Liver (tissue), 9 donors: ENCODE results near the gene FAT4. TPM values are rescaled to one million over a fixed set of nuclear protein-coding genes. Genes with fewer than 3 reads are reported as not detected.

Experiments used
- DNase-seq: peaks from one replicate; pipeline ENCODE4 v3.0.0-alpha.2; 2017; ENCODE audit warnings: low spot score
- H3K27ac ChIP-seq, 2 donors: one replicate each; pipeline ENCODE4 v1.7.0; 2013; ENCODE audit warnings: inconsistent platforms in 2 of 2, low read length in 2 of 2, control low read depth in 1 of 2, low read depth in 1 of 2, mild to moderate bottlenecking in 1 of 2
- H3K27me3 ChIP-seq, 4 donors: one replicate each; pipeline versions ENCODE4 v1.6.1 to v1.7.0; 2013; ENCODE audit warnings: low read length in 3 of 4, inconsistent platforms in 1 of 4, mild to moderate bottlenecking in 1 of 4, moderate library complexity in 1 of 4; ENCODE audit not compliant: control insufficient read depth in 4 of 4, insufficient read depth in 4 of 4
- H3K36me3 ChIP-seq, 4 donors: one replicate each; pipeline versions ENCODE4 v1.6.1 to v1.7.0; 2013; ENCODE audit warnings: low read length in 3 of 4, mild to moderate bottlenecking in 3 of 4, low read depth in 1 of 4, moderate library complexity in 1 of 4; ENCODE audit not compliant: control insufficient read depth in 4 of 4, insufficient read depth in 3 of 4
- H3K4me1 ChIP-seq, 4 donors: one replicate each; pipeline versions ENCODE4 v1.6.1 to v1.7.0; 2013; ENCODE audit warnings: low read length in 3 of 4, mild to moderate bottlenecking in 3 of 4, moderate library complexity in 1 of 4; ENCODE audit not compliant: control insufficient read depth in 4 of 4, insufficient read depth in 4 of 4
- H3K4me3 ChIP-seq, 3 donors: one replicate each; pipeline versions ENCODE4 v1.6.1 to v1.7.0; 2013; ENCODE audit warnings: low read length in 3 of 3, control low read depth in 1 of 3, low read depth in 1 of 3, mild to moderate bottlenecking in 1 of 3
- H3K9ac ChIP-seq, 2 donors: one replicate each; pipeline ENCODE4 v1.7.0; 2013; ENCODE audit warnings: low read length in 2 of 2, mild to moderate bottlenecking in 2 of 2, moderate library complexity in 2 of 2, control low read depth in 1 of 2, low read depth in 1 of 2
- H3K9me3 ChIP-seq, 4 donors: one replicate each; pipeline versions ENCODE4 v1.6.1 to v1.7.0; 2013; ENCODE audit warnings: low read length in 3 of 4; ENCODE audit not compliant: control insufficient read depth in 4 of 4
- ATF3 ChIP-seq: IDR thresholded peaks from 2 replicates; pipeline ENCODE4 v1.6.1; 2016; ENCODE audit warnings: antibody characterized with exemption
- EGR1 ChIP-seq, 2 donors: IDR thresholded peaks; 2 replicates each; pipeline ENCODE4 v1.6.1; 2016 to 2018; ENCODE audit warnings: antibody characterized with exemption in 2 of 2, low read depth in 2 of 2
- FOXA1 ChIP-seq: IDR thresholded peaks from 2 replicates; pipeline ENCODE4 v1.6.1; 2016; ENCODE audit warnings: antibody characterized with exemption
- FOXA2 ChIP-seq: IDR thresholded peaks from 2 replicates; pipeline ENCODE4 v1.6.1; 2016; ENCODE audit warnings: antibody characterized with exemption
- GABPA ChIP-seq, 2 donors: IDR thresholded peaks in 1 of 2; conservative IDR thresholded peaks in 1 of 2; 2 replicates each; pipeline ENCODE4 v1.6.1; 2016; ENCODE audit warnings: antibody characterized with exemption in 2 of 2, mild to moderate bottlenecking in 1 of 2, moderate library complexity in 1 of 2
- HNF4A ChIP-seq, 2 donors: conservative IDR thresholded peaks; 2 replicates each; pipeline ENCODE4 v1.6.1; 2016; ENCODE audit warnings: antibody characterized with exemption in 2 of 2, mild to moderate bottlenecking in 2 of 2
- HNF4G ChIP-seq: IDR thresholded peaks from 2 replicates; pipeline ENCODE4 v1.6.1; 2016; ENCODE audit warnings: antibody characterized with exemption
- JUND ChIP-seq, 2 donors: IDR thresholded peaks; 2 replicates each; pipeline ENCODE4 v1.6.1; 2016; ENCODE audit warnings: antibody characterized with exemption in 2 of 2
- MAX ChIP-seq: IDR thresholded peaks from 2 replicates; pipeline ENCODE4 v1.6.1; 2016; ENCODE audit warnings: antibody characterized with exemption
- NR2F2 ChIP-seq: IDR thresholded peaks from 2 replicates; pipeline ENCODE4 v1.6.1; 2016; ENCODE audit warnings: antibody characterized with exemption
- RAD21 ChIP-seq, 2 donors: IDR thresholded peaks; 2 replicates each; pipeline ENCODE4 v1.6.1; 2016; ENCODE audit warnings: antibody characterized with exemption in 2 of 2, mild to moderate bottlenecking in 2 of 2
- RXRA ChIP-seq, 2 donors: IDR thresholded peaks; 2 replicates each; pipeline ENCODE4 v1.6.1; 2017 to 2018; ENCODE audit warnings: antibody characterized with exemption in 2 of 2, mild to moderate bottlenecking in 1 of 2
- SP1 ChIP-seq: IDR thresholded peaks from 2 replicates; pipeline ENCODE4 v1.6.1; 2018; ENCODE audit warnings: antibody characterized with exemption, mild to moderate bottlenecking
- TAF1 ChIP-seq: conservative IDR thresholded peaks from 2 replicates; pipeline ENCODE4 v1.6.1; 2016; ENCODE audit warnings: antibody characterized with exemption, mild to moderate bottlenecking
- YY1 ChIP-seq: IDR thresholded peaks from 2 replicates; pipeline ENCODE4 v1.6.1; 2016; ENCODE audit warnings: antibody characterized with exemption, mild to moderate bottlenecking
- ZBTB33 ChIP-seq: IDR thresholded peaks from 2 replicates; pipeline ENCODE4 v1.6.1; 2016; ENCODE audit warnings: antibody characterized with exemption
- WGBS: extraction: QIAGEN DNeasy Blood & Tissue Kit; methylation state at CpG from one replicate; pipeline ENCODE4 v1.1.7; 2013; 5-methylcytosine and 5-hydroxymethylcytosine counted together
- polyA plus RNA-seq, 2 donors: library from polyadenylated mRNA; stranded (reverse) in 1 of 2; unstranded in 1 of 2; fragments of 200-250 nt in 1 of 2; fragments of >200 nt in 1 of 2; fragmentation: Nextera tagmentation in 1 of 2; extraction: Ambion mirVana in 1 of 2; gene quantifications; one replicate each; pipeline versions ENCODE4 v1.2.1 to v1.2.3, GENCODE V29; 2013 to 2015
- total RNA-seq, 2 donors: library from RNA; depleted of rRNA; stranded (reverse); fragments of >200 nt; gene quantifications; one replicate each; pipeline ENCODE4 v1.2.3, GENCODE V29; 2014
- TF ChIP-seq, protein P1 (sequence below): fragments of 150-350 bp; IDR thresholded peaks from 2 replicates; pipeline ENCODE4 v1.5.1; 2017; ENCODE audit warnings: improper control_type of control experiment, low read depth, low read length; ENCODE audit not compliant: missing input control
- TF ChIP-seq, protein P2 (sequence below): IDR thresholded peaks from 2 replicates; pipeline ENCODE4 v1.6.1; 2016; ENCODE audit warnings: antibody characterized with exemption, mild to moderate bottlenecking
- donor health status: healthy.
- donor health status: healthy.
- donor health status: healthy.
- donor health status: healthy.
- donor health status: healthy.

FAT4 gene
- total and polyA plus RNA-seq, 4 donors = 0.90 to 11.5 (median 4.1) TPM

DNA sequence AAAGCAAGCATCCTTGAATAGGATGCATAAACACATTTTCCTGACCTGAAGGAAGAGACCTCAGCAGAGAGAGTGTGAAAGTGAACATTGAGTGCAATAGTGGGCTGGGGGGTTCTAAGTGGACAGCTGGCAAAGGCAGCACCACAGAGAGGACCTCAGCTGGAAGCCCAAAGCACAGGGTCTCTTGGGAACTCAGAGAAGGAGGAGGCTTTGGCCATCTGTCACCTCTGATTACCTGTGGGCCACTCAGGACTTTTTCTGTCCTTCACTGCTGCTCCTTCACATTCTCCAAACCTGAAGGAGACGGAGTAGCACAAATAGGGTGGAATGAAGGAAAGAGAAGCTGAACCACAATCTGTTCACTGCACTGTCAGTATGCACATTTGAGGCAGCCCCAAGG lies 37.9 kb upstream of the FAT4 start:
- Histone ChIP-seq H3K36me3 (no peaks in the 10 kb centered on the region), H3K9ac (no peak overlapping the region), H3K9me3 (no peaks in the 10 kb centered on the region), H3K27me3 (no peaks in the 10 kb centered on the region), H3K4me1 (no peaks in the 10 kb centered on the region), H3K4me3 (no peak overlapping the region), H3K27ac (no peak overlapping the region)
- DNase-seq = no peak
- 89% methylated on average over 1 of the region's 1 CpG for WGBS
- TF ChIP-seq FOXA2 (no peak), MAX (no peak)

DNA sequence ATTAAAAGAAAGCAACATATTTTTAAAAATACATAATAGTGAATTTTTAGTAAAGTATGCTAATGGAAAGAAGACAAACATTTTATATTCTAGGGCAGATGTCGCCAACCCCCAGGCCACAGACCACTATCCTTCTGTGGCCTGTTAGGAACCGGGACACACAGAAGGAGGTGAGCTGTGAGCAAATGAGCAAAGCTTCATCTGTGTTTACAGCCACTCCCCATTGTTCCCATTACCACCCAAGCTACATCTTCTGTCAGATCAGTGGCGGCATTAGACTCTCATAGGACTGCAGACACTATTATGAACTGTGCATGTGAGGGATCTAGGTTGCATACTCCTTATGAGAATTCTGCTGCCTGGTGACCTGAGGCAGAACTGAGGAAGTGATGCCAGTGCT lies 37.0 kb upstream of the FAT4 start:
- no peaks in the 10 kb centered on the region for H3K36me3 ChIP-seq
- 95% methylated on average over 3 of the region's 3 CpGs for WGBS
- H3K9ac ChIP-seq = no peak overlapping the region
- H3K27ac ChIP-seq = no peak overlapping the region
- TF ChIP-seq HNF4A (conservative IDR thresholded peaks at IDR 0.05) = no peak
- no peak for TF ChIP-seq EGR1 (IDR thresholded peaks at IDR 0.05; ENCODE audit: low read depth in 2 of 2)
- no peak for TF ChIP-seq TAF1
- TF ChIP-seq RAD21 (IDR thresholded peaks at IDR 0.05) = no peak
- TF ChIP-seq GABPA (IDR thresholded peaks at IDR 0.05 in 1 of 2, conservative IDR thresholded peaks at IDR 0.05 in 1 of 2) = no peak
- TF ChIP-seq ATF3 = no peak
- TF ChIP-seq FOXA1 = no peak
- no peak for TF ChIP-seq YY1
- no peak for TF ChIP-seq HNF4G
- TF ChIP-seq ZBTB33 = no peak
- TF ChIP-seq NR2F2 = no peak
- TF ChIP-seq MAX = no peak
- no peak for TF ChIP-seq SP1
- no peak for TF ChIP-seq RXRA (IDR thresholded peaks at IDR 0.05)
- TF ChIP-seq, protein P1, sequence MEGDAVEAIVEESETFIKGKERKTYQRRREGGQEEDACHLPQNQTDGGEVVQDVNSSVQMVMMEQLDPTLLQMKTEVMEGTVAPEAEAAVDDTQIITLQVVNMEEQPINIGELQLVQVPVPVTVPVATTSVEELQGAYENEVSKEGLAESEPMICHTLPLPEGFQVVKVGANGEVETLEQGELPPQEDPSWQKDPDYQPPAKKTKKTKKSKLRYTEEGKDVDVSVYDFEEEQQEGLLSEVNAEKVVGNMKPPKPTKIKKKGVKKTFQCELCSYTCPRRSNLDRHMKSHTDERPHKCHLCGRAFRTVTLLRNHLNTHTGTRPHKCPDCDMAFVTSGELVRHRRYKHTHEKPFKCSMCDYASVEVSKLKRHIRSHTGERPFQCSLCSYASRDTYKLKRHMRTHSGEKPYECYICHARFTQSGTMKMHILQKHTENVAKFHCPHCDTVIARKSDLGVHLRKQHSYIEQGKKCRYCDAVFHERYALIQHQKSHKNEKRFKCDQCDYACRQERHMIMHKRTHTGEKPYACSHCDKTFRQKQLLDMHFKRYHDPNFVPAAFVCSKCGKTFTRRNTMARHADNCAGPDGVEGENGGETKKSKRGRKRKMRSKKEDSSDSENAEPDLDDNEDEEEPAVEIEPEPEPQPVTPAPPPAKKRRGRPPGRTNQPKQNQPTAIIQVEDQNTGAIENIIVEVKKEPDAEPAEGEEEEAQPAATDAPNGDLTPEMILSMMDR = no peak
- TF ChIP-seq, protein P2, sequence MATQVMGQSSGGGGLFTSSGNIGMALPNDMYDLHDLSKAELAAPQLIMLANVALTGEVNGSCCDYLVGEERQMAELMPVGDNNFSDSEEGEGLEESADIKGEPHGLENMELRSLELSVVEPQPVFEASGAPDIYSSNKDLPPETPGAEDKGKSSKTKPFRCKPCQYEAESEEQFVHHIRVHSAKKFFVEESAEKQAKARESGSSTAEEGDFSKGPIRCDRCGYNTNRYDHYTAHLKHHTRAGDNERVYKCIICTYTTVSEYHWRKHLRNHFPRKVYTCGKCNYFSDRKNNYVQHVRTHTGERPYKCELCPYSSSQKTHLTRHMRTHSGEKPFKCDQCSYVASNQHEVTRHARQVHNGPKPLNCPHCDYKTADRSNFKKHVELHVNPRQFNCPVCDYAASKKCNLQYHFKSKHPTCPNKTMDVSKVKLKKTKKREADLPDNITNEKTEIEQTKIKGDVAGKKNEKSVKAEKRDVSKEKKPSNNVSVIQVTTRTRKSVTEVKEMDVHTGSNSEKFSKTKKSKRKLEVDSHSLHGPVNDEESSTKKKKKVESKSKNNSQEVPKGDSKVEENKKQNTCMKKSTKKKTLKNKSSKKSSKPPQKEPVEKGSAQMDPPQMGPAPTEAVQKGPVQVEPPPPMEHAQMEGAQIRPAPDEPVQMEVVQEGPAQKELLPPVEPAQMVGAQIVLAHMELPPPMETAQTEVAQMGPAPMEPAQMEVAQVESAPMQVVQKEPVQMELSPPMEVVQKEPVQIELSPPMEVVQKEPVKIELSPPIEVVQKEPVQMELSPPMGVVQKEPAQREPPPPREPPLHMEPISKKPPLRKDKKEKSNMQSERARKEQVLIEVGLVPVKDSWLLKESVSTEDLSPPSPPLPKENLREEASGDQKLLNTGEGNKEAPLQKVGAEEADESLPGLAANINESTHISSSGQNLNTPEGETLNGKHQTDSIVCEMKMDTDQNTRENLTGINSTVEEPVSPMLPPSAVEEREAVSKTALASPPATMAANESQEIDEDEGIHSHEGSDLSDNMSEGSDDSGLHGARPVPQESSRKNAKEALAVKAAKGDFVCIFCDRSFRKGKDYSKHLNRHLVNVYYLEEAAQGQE = no peak
- no peak for TF ChIP-seq JUND (IDR thresholded peaks at IDR 0.05)
- no peak overlapping the region for H3K4me3 ChIP-seq
- no peaks in the 10 kb centered on the region for H3K4me1 ChIP-seq
- H3K27me3 ChIP-seq = no peaks in the 10 kb centered on the region
- DNase-seq = no peak
- no peaks in the 10 kb centered on the region for H3K9me3 ChIP-seq
